H1 (cell line): ENCODE data around the gene GIT1. TPM values are rescaled to one million over a fixed set of nuclear protein-coding genes. Genes with fewer than 3 reads are reported as not detected.
A peak's percentile ranks its signal among the peaks of the same experiment; 100 is the strongest.

Experiments
- BACH1 ChIP-seq: IDR thresholded peaks from 2 replicates; pipeline ENCODE4 v1.6.1; 2012; ENCODE audit warnings: low read length, improper control_type of control experiment
- BCL11A ChIP-seq, 2 experiments: IDR thresholded peaks; one replicate each; pipeline ENCODE4 v1.6.1; 2011; ENCODE audit warnings: low read depth in 2 of 2, low read length in 2 of 2, mild to moderate bottlenecking in 2 of 2
- CHD1 ChIP-seq: IDR thresholded peaks from 2 replicates; pipeline ENCODE4 v1.6.1; 2012; ENCODE audit warnings: low read depth, low read length, improper control_type of control experiment
- CHD2 ChIP-seq: IDR thresholded peaks from 2 replicates; pipeline ENCODE4 v1.6.1; 2012; ENCODE audit warnings: low read length, improper control_type of control experiment
- CTCF ChIP-seq, 3 experiments: IDR thresholded peaks; 1 replicate in 2 of 3; 2 replicates in 1 of 3; pipeline versions ENCODE4 v1.5.1 to v1.6.1; 2011; ENCODE audit warnings: low read length in 3 of 3, mild to moderate bottlenecking in 3 of 3, inconsistent platforms in 2 of 3, low read depth in 1 of 3, moderate library complexity in 1 of 3; ENCODE audit not compliant: insufficient read depth in 1 of 3; ENCODE audit errors: control extremely low read depth in 1 of 3
- FOSL1 ChIP-seq: IDR thresholded peaks from 2 replicates; pipeline ENCODE4 v1.6.1; 2011; ENCODE audit warnings: mild to moderate bottlenecking, low read depth, low read length, moderate library complexity; ENCODE audit not compliant: insufficient read depth
- KDM4A ChIP-seq: IDR thresholded peaks from one replicate; pipeline ENCODE4 v1.7.1; 2012; ENCODE audit warnings: low read depth, mild to moderate bottlenecking, moderate library complexity, low read length, inconsistent platforms; ENCODE audit not compliant: severe bottlenecking
- MAX ChIP-seq: IDR thresholded peaks from 2 replicates; pipeline ENCODE4 v1.6.1; 2012; ENCODE audit warnings: inconsistent platforms
- RAD21 ChIP-seq, 2 experiments: IDR thresholded peaks in 1 of 2; conservative IDR thresholded peaks in 1 of 2; 2 replicates each; pipeline ENCODE4 v1.6.1; 2011; ENCODE audit warnings: low read depth in 2 of 2, low read length in 2 of 2, improper control_type of control experiment in 1 of 2, inconsistent platforms in 1 of 2, mild to moderate bottlenecking in 1 of 2, moderate library complexity in 1 of 2
- SAP30 ChIP-seq: fragments of 300-600 bp; sonication (generic); IDR thresholded peaks from 2 replicates; pipeline ENCODE4 v1.7.1; 2012; ENCODE audit warnings: low read length, moderate library complexity, mild to moderate bottlenecking, inconsistent platforms; ENCODE audit not compliant: insufficient read depth, insufficient replicate concordance
- SIN3A ChIP-seq, 2 experiments: IDR thresholded peaks in 1 of 2; conservative IDR thresholded peaks in 1 of 2; 2 replicates each; pipeline ENCODE4 v1.6.1; 2011 to 2012; ENCODE audit warnings: low read length in 2 of 2, improper control_type of control experiment in 1 of 2, low read depth in 1 of 2, mild to moderate bottlenecking in 1 of 2
- SIX5 ChIP-seq: IDR thresholded peaks from 2 replicates; pipeline ENCODE4 v1.6.1; 2011; ENCODE audit warnings: mild to moderate bottlenecking, low read depth, low read length
- SP1 ChIP-seq: IDR thresholded peaks from 2 replicates; pipeline ENCODE4 v1.6.1; 2011; ENCODE audit warnings: low read depth, low read length
- SRF ChIP-seq: IDR thresholded peaks from 2 replicates; pipeline ENCODE4 v1.6.1; 2011; ENCODE audit warnings: mild to moderate bottlenecking, low read depth, low read length, moderate library complexity
- polyA plus RNA-seq, 7 experiments: library from polyadenylated mRNA; depleted of rRNA in 3 of 7; stranded (reverse) in 5 of 7; unstranded in 2 of 7; fragments of >200 nt in 5 of 7; fragments of 200-250 nt in 2 of 7; gene quantifications; 1 replicate in 5 of 7; 2 replicates in 1 of 7; 4 replicates in 1 of 7; pipeline versions ENCODE4 v1.2.1 to v1.2.3, GENCODE V29; 2011 to 2013; ENCODE audit warnings: missing spikeins in 2 of 7, mixed read lengths in 2 of 7
- total RNA-seq: library from RNA; stranded (reverse); fragmentation: NEBNext Ultra II Directional; extraction: Animal tissue kit (Norgen Biotek cat#: 25700); gene quantifications from 2 replicates; pipeline ENCODE4 v1.2.1, GENCODE V29; 2021

The GIT1 gene
- total and polyA plus RNA-seq, 2 of the 8 experiments (the other 6 are each of a cell fraction or from before 2014, with no cell fraction given) = 62.4 to 63.0 TPM

- peak; percentile 20 to 33 (median 26) for TF ChIP-seq CTCF (IDR thresholded peaks at IDR 0.05; ENCODE audit: control extremely low read depth in 1 of 3, insufficient read depth in 1 of 3, low read depth in 1 of 3, low read length in 3 of 3)
- TF ChIP-seq MAX = peak; percentile 37; the same call in 1 of the 2 replicates
- TF ChIP-seq FOSL1 = no peak
- peak; percentile 44 to 51; a peak in 1 of 4 replicates for TF ChIP-seq SIN3A (conservative IDR thresholded peaks at IDR 0.05 in 1 of 2, IDR thresholded peaks at IDR 0.05 in 1 of 2; ENCODE audit: low read depth in 1 of 2, low read length in 2 of 2)
- no peak for TF ChIP-seq BACH1
- TF ChIP-seq SP1 = no peak
- no peak for TF ChIP-seq SAP30
- peak; percentile 37 for TF ChIP-seq KDM4A
- TF ChIP-seq BCL11A (IDR thresholded peaks at IDR 0.05; ENCODE audit: low read depth in 2 of 2, low read length in 2 of 2) = no peak
- TF ChIP-seq CHD2 = no peak
- no peak for TF ChIP-seq CHD1
- TF ChIP-seq SIX5 = no peak
- TF ChIP-seq SRF = no peak
- TF ChIP-seq RAD21 (IDR thresholded peaks at IDR 0.05 in 1 of 2, conservative IDR thresholded peaks at IDR 0.05 in 1 of 2; ENCODE audit: low read depth in 2 of 2, low read length in 2 of 2) = 0 out of 4 replicates have a peak, but pooled peaks of 1 of the 2 experiments have one; percentile 6
Observed at GRCh38 chr17:29565643-29566472, 23.6 kb downstream of the GIT1 start (continued).
